Cerebellar nuclear complex (tissue), 1 donor: ENCODE results near the gene MPRIP.
"Not testable (repeated sequence)": the region's sequence is repeated elsewhere in the genome, so short reads cannot be mapped to it uniquely, and the experiment has no call there.

Experiments
- DNase-seq, 2 experiments: peaks; one replicate each; lab custom pipeline; 2025; lab: John Stamatoyannopoulos, UW

Gene MPRIP

GRCh38 chr17:17042384-17042736 is at the start of gene MPRIP:
Gene MPRIP (plus strand): TSS chr17:17042457. CDS start chr17:17042849, 392 bp downstream.
- DNase-seq = no peak

DNA sequence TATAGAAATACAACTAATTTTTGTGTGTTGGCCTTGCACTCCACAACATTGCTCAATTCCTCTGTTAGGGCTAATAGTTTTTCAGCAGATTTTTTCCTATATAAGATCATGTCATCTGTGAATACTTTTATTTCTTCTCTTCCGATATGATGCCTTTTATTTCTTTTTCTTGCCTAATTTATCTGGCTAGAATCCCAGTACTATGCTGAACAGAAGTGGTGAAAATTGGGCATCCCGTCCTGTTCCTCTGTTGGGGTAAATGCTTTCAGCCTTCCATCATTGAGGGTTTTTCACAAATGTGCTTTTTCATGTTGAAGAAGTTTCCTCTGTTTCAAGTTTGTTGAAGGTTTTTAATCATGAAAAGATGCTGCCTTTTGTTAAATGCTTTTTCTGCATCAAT is 47.6 kb upstream of the MPRIP start:
- DNase-seq = no peak

DNA sequence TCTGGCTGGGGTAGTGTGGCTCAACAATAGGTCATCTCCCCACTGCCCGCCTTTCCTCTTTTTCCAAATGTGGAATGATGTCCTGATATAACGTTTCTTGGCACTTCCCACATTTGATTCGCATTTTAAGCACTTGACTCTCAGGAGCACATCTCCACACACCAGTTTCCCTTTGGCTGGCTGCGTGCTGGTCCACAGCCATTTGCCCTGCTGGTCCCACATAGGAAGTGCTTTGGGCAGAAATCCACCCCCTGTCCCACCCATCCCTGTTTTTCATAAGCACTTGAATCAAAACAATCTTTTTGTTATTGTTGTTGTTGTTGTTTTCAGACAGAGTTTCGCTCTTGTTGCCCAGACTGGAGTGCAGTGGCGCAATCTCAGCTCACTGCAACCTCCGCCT is 46.3 kb upstream of the MPRIP start:
- no peak for DNase-seq

GRCh38 chr17:16996726-16997125 is 45.5 kb upstream of the MPRIP start:
- not testable (repeated sequence) for DNase-seq

GRCh38 chr17:16997514-16998429 is 44.5 kb upstream of the MPRIP start:
- DNase-seq = no peak

- no peak for DNase-seq
These were observed 42.2 kb upstream of the MPRIP start for GRCh38 chr17:16999931-17000625.

DNA sequence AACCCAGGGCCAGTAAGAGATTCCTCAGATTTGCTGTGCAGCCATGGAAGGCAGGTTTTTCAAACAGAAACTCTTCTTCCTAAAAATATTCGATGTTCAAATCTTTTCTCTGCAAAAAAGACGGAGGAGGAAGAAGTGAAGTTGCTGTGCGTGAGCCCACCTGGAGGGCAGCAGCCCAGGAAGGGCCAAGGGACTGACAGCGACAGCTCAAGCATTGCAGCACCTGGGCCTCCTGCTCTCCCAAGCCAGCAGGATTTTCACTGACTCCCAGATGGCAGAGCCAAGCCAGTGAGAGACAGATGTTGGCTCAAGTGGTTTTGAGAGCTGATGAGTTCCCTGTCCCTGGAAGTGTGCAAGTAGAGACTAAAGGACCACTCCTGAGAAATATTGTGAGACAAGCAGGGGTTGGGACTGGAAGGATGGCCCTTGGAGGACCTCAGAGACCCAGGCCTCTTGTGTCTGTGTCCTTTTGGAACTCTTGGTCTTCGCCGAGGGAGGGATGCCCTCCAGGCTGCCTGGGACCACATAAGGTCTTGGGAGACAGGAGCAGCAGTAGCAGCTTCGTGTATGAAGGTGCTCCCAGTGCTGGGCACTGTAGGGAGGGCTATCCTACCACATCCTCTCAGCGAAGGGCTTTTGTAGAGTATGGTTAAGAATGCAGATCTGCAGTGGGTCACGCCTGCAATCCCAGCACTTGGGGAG is 41.0 kb upstream of the MPRIP start:
- no peak for DNase-seq

DNA sequence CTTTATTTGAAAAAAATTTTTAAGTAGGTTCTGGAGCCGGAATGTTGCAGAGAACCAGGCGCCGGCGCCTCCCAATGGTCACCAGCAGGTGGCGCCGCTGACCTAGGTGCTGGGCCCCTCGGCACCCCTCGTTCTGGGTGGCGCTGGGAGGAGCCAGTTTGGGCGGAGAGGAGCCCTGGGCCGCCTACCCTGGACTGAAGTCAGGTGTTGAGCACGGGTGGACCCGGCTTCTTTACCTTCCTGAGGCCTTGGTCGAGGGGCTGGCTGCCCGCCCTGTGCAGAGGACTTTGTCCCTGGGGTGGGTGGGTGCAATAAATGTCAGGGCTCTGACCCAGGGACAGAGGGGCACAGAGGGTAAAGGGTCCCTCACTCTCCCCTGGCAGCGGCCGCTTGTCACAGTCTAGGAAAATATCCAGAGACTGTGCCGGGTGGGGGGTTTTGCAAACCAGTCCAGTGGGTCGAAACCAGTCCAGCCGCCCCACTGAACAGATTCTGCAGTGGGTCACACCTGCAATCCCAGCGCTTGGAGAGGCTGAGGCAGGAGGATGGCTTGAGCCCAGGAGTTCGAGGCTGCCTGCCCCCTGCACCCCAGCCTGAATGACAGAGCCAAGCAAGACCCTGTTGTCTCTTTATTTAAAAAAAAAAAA is 40.3 kb upstream of the MPRIP start:
- no peak for DNase-seq

GRCh38 chr17:17002731-17003715 is 39.2 kb upstream of the MPRIP start:
- not testable (repeated sequence) for DNase-seq

DNA sequence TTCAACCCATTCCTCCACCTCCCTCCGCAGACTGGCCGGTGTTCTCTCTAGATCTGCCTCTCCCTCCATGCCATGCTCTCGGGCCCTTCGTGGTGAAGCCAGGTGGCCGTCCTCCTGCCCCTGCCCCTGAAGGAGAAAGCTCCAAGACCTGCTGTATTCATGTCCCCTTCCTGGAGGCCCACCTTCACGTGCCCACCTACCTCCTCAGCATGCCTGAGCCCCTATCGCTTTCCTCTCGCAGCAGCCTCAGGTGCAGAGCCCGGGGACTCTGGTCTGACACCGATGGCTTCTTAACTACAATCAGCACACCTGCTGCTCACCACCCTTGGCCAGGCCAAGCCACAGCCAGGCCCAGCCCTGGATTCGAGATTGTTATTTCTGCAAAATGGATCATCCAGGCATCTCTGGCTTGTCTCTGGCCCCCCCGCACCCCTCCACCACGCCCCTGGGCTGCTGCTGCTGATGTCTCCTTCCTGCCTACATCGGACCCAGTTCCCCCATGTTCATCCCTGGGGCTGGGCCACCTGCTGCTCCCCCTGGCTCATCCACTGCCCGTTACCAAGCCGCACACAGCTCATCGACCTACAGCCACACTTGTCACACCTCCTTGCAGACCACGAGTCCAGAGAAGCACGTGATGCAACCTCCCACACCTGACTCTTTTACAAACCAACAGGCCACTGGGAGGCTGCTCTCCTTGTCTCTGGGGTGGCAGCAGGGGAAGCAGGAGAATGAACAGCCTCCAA is 37.8 kb upstream of the MPRIP start:
- no peak for DNase-seq

GRCh38 chr17:17004997-17005614 is 37.2 kb upstream of the MPRIP start:
- DNase-seq = not testable (repeated sequence)

DNA sequence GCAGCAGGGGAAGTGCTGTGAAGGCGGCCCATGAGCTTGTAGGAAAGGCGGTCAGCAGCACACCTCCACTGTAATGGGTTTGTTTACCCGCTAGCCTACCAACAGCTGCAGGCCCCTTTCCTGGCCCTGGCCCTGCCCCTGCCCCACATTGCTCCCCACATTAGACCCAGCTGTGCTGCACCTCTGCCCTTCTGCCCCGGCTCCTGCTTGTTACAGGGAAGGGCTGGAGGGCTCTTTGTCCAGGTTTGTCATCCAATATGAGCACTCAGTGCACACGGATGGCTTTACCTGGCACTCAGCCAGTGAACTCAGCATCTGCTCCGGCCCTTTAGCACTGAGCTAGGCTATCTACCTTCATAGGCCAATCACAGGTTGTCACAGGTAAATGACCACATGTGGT is 34.4 kb upstream of the MPRIP start:
- DNase-seq = not testable (repeated sequence)

DNA sequence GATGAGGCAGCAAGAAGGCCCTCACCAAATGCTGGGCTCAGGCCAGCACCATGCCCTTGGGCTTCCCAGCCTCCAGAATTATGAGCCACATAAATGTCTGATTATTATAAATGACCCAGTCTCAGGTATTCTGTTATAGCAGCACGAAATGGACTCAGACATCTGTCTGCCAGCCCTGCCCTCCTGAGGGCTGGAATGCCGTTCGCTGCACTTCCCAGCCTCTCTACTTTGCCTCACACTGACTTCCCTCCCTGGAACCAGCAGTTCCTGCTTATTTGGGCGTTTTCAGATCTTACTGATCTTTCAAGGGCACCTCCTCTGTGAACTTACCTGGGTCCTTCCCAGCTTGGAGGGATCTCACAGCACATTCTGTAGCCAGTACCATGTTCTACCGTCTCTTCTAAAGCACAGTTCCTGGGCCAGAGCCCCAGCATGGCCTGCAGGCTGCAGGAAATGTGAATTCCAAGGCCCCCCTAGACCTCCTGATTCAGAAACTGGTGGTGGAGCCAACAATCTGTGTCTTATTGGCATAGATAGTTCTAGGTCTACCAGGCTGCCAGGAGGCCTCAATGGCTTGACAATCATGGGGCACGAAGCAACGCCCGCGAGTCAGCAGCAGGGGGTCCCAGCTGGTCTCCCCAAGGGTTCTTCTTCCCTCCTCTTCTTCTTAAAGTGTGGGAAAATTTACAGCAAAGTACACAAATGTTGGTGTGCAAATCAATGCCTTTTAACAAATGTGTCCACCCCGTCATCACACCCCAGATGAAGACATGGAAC is 33.4 kb upstream of the MPRIP start:
- not testable (repeated sequence) for DNase-seq

DNA sequence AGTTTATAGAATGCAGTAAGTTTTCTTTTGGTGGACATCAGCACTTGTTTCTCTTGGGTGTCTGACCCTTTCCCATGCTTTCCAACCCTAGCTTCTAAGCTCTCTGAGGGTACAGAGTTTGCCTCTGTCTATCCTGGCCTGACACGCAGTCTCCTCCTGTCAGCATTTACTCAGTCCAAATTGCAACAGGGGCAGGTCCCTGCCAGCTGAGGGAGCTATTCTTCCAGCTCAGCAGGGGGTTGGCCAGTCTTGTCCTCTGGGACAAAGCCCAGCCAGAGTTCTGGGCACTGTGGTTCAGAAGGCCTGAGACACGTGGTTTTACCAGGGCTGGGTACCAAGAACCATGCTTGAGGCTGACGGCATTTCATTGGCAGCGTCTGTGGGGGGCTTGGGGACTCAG is 32.3 kb upstream of the MPRIP start:
- DNase-seq = not testable (repeated sequence)

DNA sequence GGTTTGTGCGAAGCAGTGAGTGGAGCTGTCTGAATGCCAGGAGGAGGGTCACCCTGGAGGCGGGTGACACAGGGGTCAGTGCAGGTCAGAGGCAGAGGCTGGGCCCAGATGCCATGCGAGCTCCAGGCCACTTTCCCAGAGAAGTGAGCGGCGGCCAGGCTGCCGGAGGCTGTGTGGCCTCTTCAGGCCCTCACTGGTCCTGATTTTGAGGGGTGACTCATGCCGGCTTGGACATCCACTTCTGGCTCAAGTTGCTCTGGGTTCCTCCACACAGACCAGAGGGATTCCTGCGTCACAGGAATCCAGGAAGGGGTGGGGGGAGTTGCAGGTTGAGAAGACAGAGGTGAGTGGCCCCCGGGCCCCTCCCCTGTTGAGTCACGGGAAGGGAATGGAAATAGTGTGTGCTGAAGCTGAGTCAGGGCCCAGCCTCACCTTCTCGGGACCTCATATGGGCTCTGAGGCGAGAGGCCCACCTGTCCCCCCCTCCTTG is 31.7 kb upstream of the MPRIP start:
- not testable (repeated sequence) for DNase-seq

- DNase-seq = not testable (repeated sequence)
These were observed 31.0 kb upstream of the MPRIP start for GRCh38 chr17:17011043-17011907.
